AG10803 (cell line): Measurements from ENCODE around the gene PKIG.

Experiments
- DNase-seq: peaks from one replicate; pipeline ENCODE4 v3.0.0; 2010; ENCODE audit warnings: low read depth
- H3K4me3 ChIP-seq: 2 replicates; pipeline ENCODE4 v1.5.1; 2011; ENCODE audit warnings: mild to moderate bottlenecking, low read length, control low read depth
- CTCF ChIP-seq: conservative IDR thresholded peaks from 2 replicates; pipeline ENCODE4 v1.5.1; 2011; ENCODE audit warnings: mild to moderate bottlenecking, low read length, control low read depth, inconsistent platforms

The PKIG gene

GRCh38 chr20:44582311-44583025 is at the start of gene PKIG:
Gene PKIG, plus strand, starts transcription at chr20:44582579. Its CDS starts 31,978 bp downstream, at chr20:44614557.
- no peak for TF ChIP-seq CTCF
- H3K4me3 ChIP-seq: peak within 1 kb of the TSS; percentile 65
- DNase-seq: peak; percentile 84

GRCh38 chr20:44532981-44533331 is 49.4 kb upstream of the PKIG start:
- DNase-seq: peak; percentile 63
- TF ChIP-seq CTCF: no peak
- peak overlapping the region; percentile 79 for H3K4me3 ChIP-seq

GRCh38 chr20:44533928-44534327 is 48.5 kb upstream of the PKIG start:
- H3K4me3 ChIP-seq: no peak overlapping the region
- no peak for DNase-seq
- no peak for TF ChIP-seq CTCF

GRCh38 chr20:44536175-44536574 is 46.2 kb upstream of the PKIG start:
- no peak for DNase-seq
- H3K4me3 ChIP-seq: no peak overlapping the region
- no peak for TF ChIP-seq CTCF

GRCh38 chr20:44537993-44538392 is 44.4 kb upstream of the PKIG start:
- no peak overlapping the region for H3K4me3 ChIP-seq
- peak; percentile 38 for TF ChIP-seq CTCF
- DNase-seq: no peak

GRCh38 chr20:44540834-44541233 is 41.5 kb upstream of the PKIG start:
- H3K4me3 ChIP-seq: no peak overlapping the region
- peak; percentile 50 for DNase-seq
- TF ChIP-seq CTCF: no peak

GRCh38 chr20:44541992-44542391 is 40.4 kb upstream of the PKIG start:
- DNase-seq: no peak
- no peak overlapping the region for H3K4me3 ChIP-seq
- TF ChIP-seq CTCF: no peak
